Hematopoietic multipotent progenitor cell treated with erythropoietin and hydrocortisone succinate and interleukin-3 and kit ligand, for 15 days (in vitro differentiated cells): ENCODE results near the gene JMJD1C.

ENCODE experiments used
- DNase-seq: peaks from one replicate; pipeline ENCODE4 v3.0.0-alpha.2; 2015; ENCODE audit warnings: low spot score

The JMJD1C gene

DNA sequence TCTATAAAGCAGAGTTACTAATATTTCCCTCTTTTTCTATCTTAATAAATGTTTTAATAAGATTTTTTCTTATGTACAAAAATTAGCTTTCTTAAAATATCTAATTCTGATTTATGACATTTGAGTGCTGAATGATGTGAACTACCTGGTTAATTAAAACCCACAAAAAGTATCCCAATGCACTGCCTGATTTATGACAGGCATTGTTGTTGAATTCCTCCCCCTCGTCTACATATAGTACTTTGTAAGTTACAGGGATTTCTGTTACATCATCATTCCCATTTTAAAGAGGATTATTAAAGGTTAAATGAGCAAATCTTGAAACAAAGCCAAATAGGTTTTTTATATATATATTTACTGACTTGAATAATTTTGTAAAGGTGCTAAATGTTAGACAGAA is 241.5 kb downstream of the JMJD1C start:
- no peak for DNase-seq

DNA sequence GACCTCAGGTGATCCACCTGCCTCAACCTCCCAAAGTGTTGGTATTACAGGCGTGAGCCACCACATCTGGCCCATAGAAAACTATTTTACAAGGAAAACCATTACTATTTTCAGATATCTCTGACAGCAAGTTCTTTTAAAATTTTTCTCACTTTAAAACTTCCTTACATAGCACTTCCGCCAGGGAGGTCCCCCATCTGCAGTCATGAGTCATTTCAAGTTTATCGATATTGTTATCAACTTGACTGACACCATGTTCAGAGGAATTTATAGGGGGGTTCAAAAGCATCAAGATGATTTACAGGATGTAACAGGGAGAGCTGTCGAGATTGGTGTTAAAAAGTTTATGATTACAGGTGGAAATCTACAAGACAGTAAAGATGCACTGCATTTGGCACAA is 243.8 kb downstream of the JMJD1C start:
- DNase-seq = no peak

DNA sequence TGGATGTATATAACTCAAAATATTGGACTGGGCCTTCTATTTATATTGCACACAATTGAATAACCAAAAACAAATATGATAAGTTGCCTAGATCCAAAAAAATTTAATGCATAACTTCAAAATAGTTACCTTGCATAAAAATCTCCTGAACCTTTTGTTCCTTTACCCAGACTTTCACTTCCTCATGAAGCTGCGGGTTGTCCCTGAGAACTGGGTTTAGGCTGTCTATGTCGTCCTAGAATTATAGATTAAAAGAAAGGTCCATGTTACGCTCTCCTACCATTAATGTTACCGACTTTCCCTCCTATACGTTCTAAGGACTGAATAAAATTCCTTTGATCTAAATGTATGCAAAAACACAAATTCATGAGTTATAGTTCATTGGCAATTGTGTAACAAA is 246.0 kb downstream of the JMJD1C start:
- DNase-seq = no peak

GRCh38 chr10:63217120-63217605 is 248.6 kb downstream of the JMJD1C start:
- DNase-seq = peak; percentile 76

GRCh38 chr10:63214571-63214970 is 251.2 kb downstream of the JMJD1C start:
- no peak for DNase-seq

DNA sequence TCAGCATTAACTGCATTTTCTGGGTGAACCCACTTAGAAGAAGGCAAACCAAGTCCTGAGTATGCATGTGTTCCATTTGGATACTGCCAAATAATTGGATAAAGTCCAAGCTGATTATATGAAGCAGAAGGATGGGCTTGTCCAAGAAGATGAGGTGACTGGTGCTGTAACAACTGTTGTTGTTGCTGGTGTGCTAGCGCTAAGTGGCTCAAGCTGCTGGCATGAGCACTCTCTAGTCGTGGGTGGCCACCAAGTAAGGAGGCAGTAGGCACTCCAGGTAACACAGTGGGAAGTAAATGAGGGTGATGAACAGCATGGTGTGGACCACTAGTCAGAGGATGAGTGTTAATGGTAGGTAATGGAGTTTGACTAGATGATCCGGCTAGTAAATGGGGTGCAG is 252.3 kb downstream of the JMJD1C start:
- no peak for DNase-seq

GRCh38 chr10:63210611-63211196 is 255.1 kb downstream of the JMJD1C start:
- no peak for DNase-seq

- no peak for DNase-seq
Measured at GRCh38 chr10:63209705-63210104, 256.1 kb downstream of the JMJD1C start.

- DNase-seq = no peak
Measured at GRCh38 chr10:63208986-63209385, 256.8 kb downstream of the JMJD1C start.

DNA sequence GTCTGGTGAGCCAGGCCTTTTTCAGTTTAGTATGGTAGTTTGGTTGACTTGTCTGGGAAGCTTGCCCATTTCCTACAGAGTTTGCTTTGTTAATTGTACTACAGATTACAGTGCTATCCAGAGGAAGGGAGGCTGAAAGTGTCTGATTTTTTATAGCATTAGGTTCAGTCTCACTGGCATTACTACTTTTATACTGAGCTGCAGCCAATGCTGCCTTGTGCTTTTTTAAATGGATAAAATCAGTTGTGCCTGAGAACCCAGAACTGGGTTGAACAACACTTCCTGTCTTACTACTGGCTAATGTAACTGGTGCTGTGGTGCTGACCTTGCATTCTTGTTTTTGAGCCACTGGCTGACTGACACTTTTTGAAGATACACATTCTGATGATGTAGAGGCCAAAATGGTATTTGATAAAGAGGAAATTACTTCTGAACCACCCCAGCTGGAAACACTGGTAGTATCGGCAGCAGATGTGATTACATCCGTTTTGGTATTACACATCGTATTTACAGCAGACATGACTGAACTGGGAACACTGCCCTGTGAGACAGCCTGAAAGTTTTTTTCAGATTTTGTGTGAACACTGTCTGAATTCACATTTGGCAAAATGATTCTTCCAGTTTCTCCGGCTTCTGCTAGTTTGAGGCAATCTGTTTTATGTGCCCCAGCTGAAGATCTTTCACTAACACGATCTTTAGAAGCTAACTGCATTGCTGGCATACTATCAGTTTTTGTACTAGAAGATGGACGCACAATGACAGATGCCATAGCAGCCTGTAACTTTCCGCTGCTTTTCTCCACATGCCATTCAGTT is 258.6 kb downstream of the JMJD1C start:
- DNase-seq = no peak

- no peak for DNase-seq
Measured at GRCh38 chr10:63206576-63206975, 259.2 kb downstream of the JMJD1C start.

DNA sequence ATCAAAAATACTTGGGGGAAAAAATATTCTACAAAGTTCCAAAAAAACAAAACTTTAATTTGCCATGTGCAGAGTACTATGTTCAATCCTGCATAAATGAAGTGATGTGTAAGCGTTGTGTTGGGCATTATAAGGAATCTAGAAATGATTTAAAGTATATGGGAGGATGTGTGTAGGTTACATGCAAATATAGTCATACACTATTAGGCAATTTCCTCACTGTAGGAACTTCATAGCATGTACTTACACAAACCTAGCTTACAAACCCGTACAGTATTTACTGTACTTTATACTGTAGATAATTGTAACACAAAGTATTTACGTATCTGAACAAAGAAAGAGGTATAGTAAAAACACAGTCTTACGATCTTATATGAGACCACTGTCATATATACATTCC is 260.4 kb downstream of the JMJD1C start:
- no peak for DNase-seq

DNA sequence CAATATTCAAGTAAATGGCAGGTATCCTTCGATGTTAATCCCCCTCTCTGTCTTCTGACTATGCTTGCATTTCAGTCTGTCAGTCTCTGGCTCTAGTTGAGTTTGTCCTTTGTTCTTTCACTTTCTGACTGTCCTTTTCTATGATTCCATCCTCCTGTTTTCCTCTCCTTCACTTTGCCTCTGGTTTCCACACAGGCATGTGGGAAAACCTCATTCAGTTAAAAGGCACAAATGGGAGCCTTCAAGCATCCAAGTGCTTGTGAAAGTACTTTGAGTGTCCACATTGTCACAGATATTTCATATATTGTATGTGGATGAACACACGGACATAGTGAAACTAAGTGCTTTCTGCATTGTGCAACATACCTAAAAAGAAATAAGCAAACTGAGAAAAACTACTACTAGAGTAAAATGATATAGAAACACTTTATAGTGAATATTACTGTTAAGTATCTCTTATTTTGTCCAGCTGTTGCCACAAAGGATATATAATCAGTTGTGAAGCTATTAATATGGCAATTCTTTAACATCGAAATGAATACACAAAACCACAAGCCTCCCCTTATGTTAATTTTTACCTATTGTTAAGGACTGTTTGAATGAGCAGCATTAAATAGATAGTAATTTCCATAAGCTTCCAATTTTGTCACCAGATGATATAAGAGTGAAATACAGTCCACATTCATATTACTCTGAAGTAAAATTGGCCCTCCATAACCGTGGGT is 260.9 kb downstream of the JMJD1C start:
- DNase-seq = no peak

GRCh38 chr10:63201118-63201517 is 264.7 kb downstream of the JMJD1C start:
- no peak for DNase-seq

DNA sequence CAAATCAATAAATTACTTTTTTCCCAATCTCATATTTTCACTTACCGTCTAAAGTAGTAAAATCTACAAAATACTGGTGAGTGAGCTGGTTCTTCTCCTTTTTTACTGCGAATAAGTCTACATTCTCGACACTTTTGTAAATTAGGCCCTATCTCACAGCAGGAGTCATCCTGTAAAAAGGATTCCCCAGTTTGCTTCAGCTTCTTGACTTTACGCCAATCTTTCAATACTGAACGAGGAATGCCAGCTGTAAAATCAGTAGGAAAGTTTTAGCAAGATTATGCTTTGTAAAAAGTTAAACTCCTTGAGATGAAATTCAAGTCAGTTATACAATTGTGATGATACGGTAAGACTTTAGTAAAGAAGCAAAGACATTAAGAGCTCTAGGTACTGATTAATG is 265.3 kb downstream of the JMJD1C start:
- DNase-seq = no peak

- no peak for DNase-seq
Measured at GRCh38 chr10:63199716-63200115, 266.1 kb downstream of the JMJD1C start.

DNA sequence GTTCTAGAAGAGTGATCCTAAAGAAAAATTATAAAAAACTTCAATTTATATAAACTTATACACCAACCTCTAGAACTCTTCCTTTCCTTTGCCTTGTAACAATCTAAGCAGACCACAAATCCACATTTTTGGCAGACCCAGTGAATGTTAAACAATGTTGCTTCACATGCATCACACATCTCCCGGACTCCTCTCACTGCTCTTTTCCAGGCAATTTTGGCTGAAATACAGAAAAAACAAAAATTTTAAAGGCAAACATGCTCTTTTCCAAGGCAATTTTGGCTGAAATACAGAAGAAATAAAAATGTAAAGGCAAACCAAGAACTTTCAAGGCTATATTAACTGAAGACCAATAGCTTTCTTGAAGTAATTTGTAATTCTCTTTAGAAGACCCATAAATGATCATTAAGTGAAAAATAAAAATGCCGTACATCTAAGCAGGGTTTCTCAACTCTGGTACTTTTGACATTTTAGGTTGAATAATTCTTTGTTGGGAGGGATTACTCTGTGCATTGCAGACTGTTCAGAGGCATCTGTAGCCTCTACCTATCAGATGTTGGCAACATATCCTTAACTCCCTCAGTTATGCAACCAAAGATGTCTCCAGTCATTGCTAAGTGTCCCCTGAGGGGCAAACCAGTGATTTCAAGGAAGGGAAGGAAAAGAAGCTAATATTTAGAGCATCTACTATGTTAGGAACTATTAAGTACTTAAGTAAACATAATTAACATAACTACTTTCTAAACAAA is 268.3 kb downstream of the JMJD1C start:
- DNase-seq = no peak

DNA sequence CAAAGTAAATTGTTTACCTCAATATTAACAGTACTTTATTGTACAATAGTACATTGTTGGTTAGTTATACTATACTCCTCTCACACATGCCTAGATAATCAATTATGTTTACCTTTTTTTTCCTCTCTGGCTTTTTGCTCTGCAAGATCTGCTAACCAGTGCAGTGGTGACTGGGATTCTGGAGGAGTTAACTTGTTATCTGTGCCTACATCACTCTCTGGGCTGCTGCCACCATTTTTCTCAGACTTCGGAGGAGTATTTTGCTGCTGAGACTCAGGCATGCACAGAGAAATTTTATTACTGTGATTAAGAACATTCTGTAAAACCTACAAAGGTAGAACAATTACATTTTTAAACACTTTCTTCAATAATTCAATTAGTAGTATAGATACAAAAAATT is 273.0 kb downstream of the JMJD1C start:
- DNase-seq = no peak

GRCh38 chr10:63175534-63175933 is 290.2 kb downstream of the JMJD1C start:
- no peak for DNase-seq

DNA sequence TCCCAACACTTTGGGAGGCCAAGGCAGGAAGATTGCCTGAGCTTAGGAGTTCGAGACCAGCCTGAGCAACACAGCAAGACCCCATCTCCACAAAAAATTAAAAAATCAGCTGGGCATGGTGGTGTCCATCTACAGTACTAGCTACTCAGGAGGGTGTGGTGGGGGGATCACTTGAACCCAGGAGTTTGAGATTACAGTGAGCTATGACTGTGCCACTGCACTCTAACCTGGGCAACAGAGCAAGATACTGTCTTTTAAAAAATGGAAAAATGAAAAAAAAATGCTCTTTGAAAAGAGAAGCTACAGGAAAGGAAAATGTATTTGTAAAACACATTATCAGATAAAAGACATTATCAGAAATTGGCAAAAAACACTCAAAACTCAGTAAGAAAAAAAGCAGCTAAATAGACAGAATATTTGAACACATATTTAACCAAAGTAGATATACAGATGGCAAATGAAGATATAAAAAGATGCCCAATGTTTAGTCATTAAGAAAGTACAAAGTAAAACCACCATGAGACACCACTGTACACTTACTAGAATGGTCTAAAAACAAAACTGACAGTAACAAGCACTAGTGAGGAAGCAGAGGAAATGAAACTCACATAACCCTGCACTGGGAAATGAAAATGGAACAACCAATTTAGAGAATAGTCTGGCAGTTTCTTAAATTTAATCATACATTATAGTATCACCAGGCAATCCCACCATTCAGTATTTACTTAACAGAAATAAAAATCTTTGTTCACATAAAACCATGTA is 292.1 kb downstream of the JMJD1C start:
- DNase-seq = no peak

DNA sequence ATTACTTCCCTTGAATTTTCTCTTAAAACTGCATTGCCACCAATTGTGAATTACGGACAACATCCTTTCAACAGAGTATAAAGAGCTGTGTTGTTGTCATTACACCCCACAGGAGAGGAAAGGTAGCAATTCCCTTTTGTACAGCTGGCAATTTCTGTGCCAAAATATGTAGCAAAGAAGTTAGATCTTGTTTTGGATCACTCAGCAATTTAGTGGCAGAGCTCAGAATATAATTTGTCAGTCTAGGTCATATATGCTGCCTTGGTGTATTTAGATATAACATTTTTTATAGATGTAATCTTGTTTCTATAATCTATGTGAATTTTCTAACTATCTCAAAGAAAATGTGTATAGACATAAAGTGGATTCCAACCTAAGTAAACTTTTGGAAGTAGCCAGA is 293.9 kb downstream of the JMJD1C start:
- no peak for DNase-seq
